Colonic mucosa (tissue), 4 donors: ENCODE results near the gene HIRA. TPM values are rescaled to one million over a fixed set of nuclear protein-coding genes. Genes with fewer than 3 reads are reported as not detected.

Experiments used
- DNase-seq: peaks from one replicate; pipeline ENCODE4 v3.0.0-alpha.2; 2020
- H3K27ac ChIP-seq: fragments of 200-600 bp; one replicate; pipeline ENCODE4 v1.8.0; 2021
- H3K27me3 ChIP-seq: fragments of 200-600 bp; one replicate; pipeline ENCODE4 v1.8.0; 2021
- H3K36me3 ChIP-seq: fragments of 200-600 bp; one replicate; pipeline ENCODE4 v1.8.0; 2021
- H3K4me1 ChIP-seq: fragments of 200-600 bp; one replicate; pipeline ENCODE4 v1.8.0; 2021; ENCODE audit warnings: mild to moderate bottlenecking
- H3K4me3 ChIP-seq: fragments of 200-600 bp; one replicate; pipeline ENCODE4 v1.8.0; 2021
- H3K9ac ChIP-seq, 2 donors: one replicate each; pipeline ENCODE4 v1.7.0; 2013; ENCODE audit warnings: control low read depth in 2 of 2, low read depth in 2 of 2, low read length in 2 of 2
- H3K9me3 ChIP-seq: fragments of 200-600 bp; one replicate; pipeline ENCODE4 v1.8.0; 2021
- CTCF ChIP-seq: fragments of 200-600 bp; IDR thresholded peaks from one replicate; pipeline ENCODE4 v1.8.0; 2022; ENCODE audit warnings: antibody characterized with exemption, mild to moderate bottlenecking
- intact Hi-C: fragments of 100-400 bp; cut with DNase I; formaldehyde crosslinking; loops from one replicate; pipeline ENCODE4 v1.14.1; 2022
- total RNA-seq, 2 donors: library from RNA; stranded (reverse); fragmentation: NEBNext Ultra II Directional in 1 of 2; extraction: Animal tissue kit (Norgen Biotek cat#: 25700) in 1 of 2; gene quantifications; one replicate each; pipeline ENCODE4 v1.2.1, GENCODE V29; 2021
- donor health status: healthy.
- donor health status: DM: no; HTN: no; CAD: no.
- donor health status: DM: no; HTN: no; CAD: no.

Gene HIRA
- total RNA-seq, 2 donors from 2014 or later, result 22.3 to 41.5 TPM

GRCh38 chr22:19455033-19455432, 23.5 kb upstream of the HIRA start:
- Histone ChIP-seq H3K36me3 (peaks cover 5% of the 10 kb centered on the region), H3K27ac (no peak overlapping the region), H3K27me3 (no peaks in the 10 kb centered on the region), H3K4me1 (no peaks in the 10 kb centered on the region), H3K9ac (no peak overlapping the region), H3K9me3 (no peaks in the 10 kb centered on the region), H3K4me3 (no peak overlapping the region)
- DNase-seq, result no peak
- TF ChIP-seq CTCF, result no peak
- intact Hi-C loops, result no loop called here

GRCh38 chr22:19454156-19454555, 22.6 kb upstream of the HIRA start:
- H3K9ac ChIP-seq, result no peak overlapping the region
- no peak for TF ChIP-seq CTCF
- H3K27ac ChIP-seq, result no peak overlapping the region
- no peaks in the 10 kb centered on the region for H3K9me3 ChIP-seq
- intact Hi-C loops, result no loop called here
- peaks cover 5% of the 10 kb centered on the region for H3K36me3 ChIP-seq
- H3K4me3 ChIP-seq, result no peak overlapping the region
- no peaks in the 10 kb centered on the region for H3K27me3 ChIP-seq
- no peaks in the 10 kb centered on the region for H3K4me1 ChIP-seq
- DNase-seq, result no peak

GRCh38 chr22:19453718-19454117, 22.2 kb upstream of the HIRA start:
- no peak for DNase-seq
- intact Hi-C loops, result no loop called here
- TF ChIP-seq CTCF, result no peak
- Histone ChIP-seq H3K4me1 (peaks cover under 1% of the 10 kb centered on the region), H3K9ac (no peak overlapping the region), H3K27ac (no peak overlapping the region), H3K4me3 (no peak overlapping the region), H3K9me3 (no peaks in the 10 kb centered on the region), H3K36me3 (peaks cover 5% of the 10 kb centered on the region), H3K27me3 (no peaks in the 10 kb centered on the region)

GRCh38 chr22:19451570-19451969, 20.0 kb upstream of the HIRA start:
- TF ChIP-seq CTCF, result no peak
- Histone ChIP-seq H3K9ac (no peak overlapping the region), H3K9me3 (no peaks in the 10 kb centered on the region), H3K27ac (no peak overlapping the region), H3K4me1 (peaks cover 9% of the 10 kb centered on the region), H3K36me3 (peaks cover 5% of the 10 kb centered on the region), H3K4me3 (no peak overlapping the region), H3K27me3 (no peaks in the 10 kb centered on the region)
- no peak for DNase-seq
- intact Hi-C loops, result no loop called here

- no peaks in the 10 kb centered on the region for H3K27me3 ChIP-seq
- H3K9me3 ChIP-seq, result no peaks in the 10 kb centered on the region
- DNase-seq, result no peak
- H3K4me1 ChIP-seq, result peaks cover 13% of the 10 kb centered on the region
- TF ChIP-seq CTCF, result no peak
- H3K27ac ChIP-seq, result no peak overlapping the region
- no peak overlapping the region for H3K4me3 ChIP-seq
- intact Hi-C loops, result no loop called here
- peaks cover 5% of the 10 kb centered on the region for H3K36me3 ChIP-seq
- H3K9ac ChIP-seq, result no peak overlapping the region
Observed at GRCh38 chr22:19450363-19451175, 19.0 kb upstream of the HIRA start.
